CD4-positive, alpha-beta T cell treated with Interleukin-10 for 1 hour (primary cell): ENCODE measurements around the gene ZNF276.

Experiments used
- DNase-seq: peaks from one replicate; pipeline ENCODE4 v3.0.0-alpha.2; 2020

ZNF276 gene

GRCh38 chr16:89716916-89717687, 4.2 kb upstream of the ZNF276 start:
- no peak for DNase-seq

GRCh38 chr16:89717688-89718505, 3.4 kb upstream of the ZNF276 start:
- no peak for DNase-seq

GRCh38 chr16:89720551-89720812, 855 bp upstream of the ZNF276 start:
- no peak for DNase-seq

- peak; percentile 93 for DNase-seq
Observed at GRCh38 chr16:89721546-89722391, 432 bp downstream of the ZNF276 start.

- DNase-seq, result peak; percentile 81
Observed at GRCh38 chr16:89722392-89723278, 1.3 kb downstream of the ZNF276 start.

- peak; percentile 88 for DNase-seq
Observed at GRCh38 chr16:89723279-89724250, 2.2 kb downstream of the ZNF276 start.

- no peak for DNase-seq
Observed at GRCh38 chr16:89727406-89728120, 6.2 kb downstream of the ZNF276 start.

- DNase-seq, result no peak
Observed at GRCh38 chr16:89729293-89729692, 8.0 kb downstream of the ZNF276 start.

GRCh38 chr16:89729863-89730593, 8.7 kb downstream of the ZNF276 start:
- no peak for DNase-seq

GRCh38 chr16:89730610-89731234, 9.4 kb downstream of the ZNF276 start:
- DNase-seq, result no peak

GRCh38 chr16:89732142-89732917, 11.0 kb downstream of the ZNF276 start:
- no peak for DNase-seq

GRCh38 chr16:89732918-89733242, 11.5 kb downstream of the ZNF276 start:
- DNase-seq, result no peak

GRCh38 chr16:89733322-89733721, 12.0 kb downstream of the ZNF276 start:
- no peak for DNase-seq

- DNase-seq, result no peak
Observed at GRCh38 chr16:89733792-89734191, 12.5 kb downstream of the ZNF276 start.

- DNase-seq, result no peak
Observed at GRCh38 chr16:89736554-89736953, 15.2 kb downstream of the ZNF276 start.

GRCh38 chr16:89737341-89738071, 16.2 kb downstream of the ZNF276 start:
- peak; percentile 65 for DNase-seq

GRCh38 chr16:89738072-89738377, 16.7 kb downstream of the ZNF276 start:
- no peak for DNase-seq
